Erythroblast (primary cell): ENCODE data around the gene PRKG1.

Source experiments
- GATA1 ChIP-seq: IDR thresholded peaks from 2 replicates; pipeline ENCODE4 v1.6.1; 2011; ENCODE audit warnings: low read depth, mild to moderate bottlenecking, control low read depth, low read length, moderate library complexity
- POLR2A ChIP-seq: IDR thresholded peaks from 2 replicates; pipeline ENCODE4 v1.6.1; 2011; ENCODE audit warnings: mild to moderate bottlenecking, low read length

- no peak for TF ChIP-seq POLR2A
- no peak for TF ChIP-seq GATA1
Observed at GRCh38 chr10:51313773-51314478, 239.6 kb downstream of the PRKG1 start.
